ENCODE measurements around the gene DOCK9. TPM values are rescaled to one million over a fixed set of nuclear protein-coding genes. Genes with fewer than 3 reads are reported as not detected.

DOCK9 gene
- total and polyA plus RNA-seq, 8 donors = 7.5 to 26.3 (median 16.3) TPM

DNA sequence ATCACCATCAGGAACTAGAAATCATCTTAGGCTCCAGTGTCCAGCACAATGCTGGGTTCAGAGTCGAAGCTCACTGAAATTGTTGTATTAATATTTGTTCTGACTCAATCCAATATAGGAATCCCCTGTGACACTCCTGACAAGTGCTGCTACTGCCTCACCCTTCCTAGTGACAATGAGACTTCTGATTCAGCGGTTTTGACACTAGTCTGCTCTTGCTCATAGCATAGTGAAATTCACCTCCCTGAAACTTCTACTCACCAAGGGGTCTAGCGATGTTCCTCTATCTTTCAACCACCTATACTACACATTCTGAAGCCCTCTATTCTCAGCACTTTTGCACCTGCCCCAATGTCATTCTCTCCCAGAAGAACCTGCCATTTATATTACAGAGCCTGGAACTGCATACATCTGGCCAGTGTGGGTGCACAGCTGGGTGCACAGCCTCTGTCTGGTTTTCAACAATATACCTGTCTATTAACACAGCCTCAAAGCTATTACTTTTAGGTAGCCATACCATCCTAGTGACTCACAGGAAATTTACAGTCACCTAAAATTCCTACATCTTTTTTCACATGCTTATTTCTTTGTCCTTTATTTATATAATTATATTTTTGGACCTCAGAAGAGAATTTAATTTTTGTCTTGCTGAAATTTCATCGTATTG is 88.3 kb downstream of the DOCK9 start:
- FAIRE-seq (no peak), ATAC-seq (no peak), DNase-seq (no peak)
- no peak for TF ChIP-seq CTCF (IDR thresholded peaks at IDR 0.05)
- no peak overlapping the region for H3K27ac ChIP-seq
- peaks cover 0 to 7% (median 0%) of the 10 kb centered on the region in 3 donors for H3K36me3 ChIP-seq
- no peaks in the 10 kb centered on the region for H3K4me1 ChIP-seq
- no peak overlapping the region for H3K4me3 ChIP-seq
- 87 to 92% methylated on average over 4 of the region's 4 CpGs for WGBS, 2 donors
- H3K9me3 ChIP-seq = no peaks in the 10 kb centered on the region
- H3K27me3 ChIP-seq = no peaks in the 10 kb centered on the region
- intact Hi-C loops (cut with DNase I) = no loop called here

GRCh38 chr13:98888890-98889279 is 89.0 kb downstream of the DOCK9 start:
- DNase-seq = no peak
- no peak overlapping the region for H3K4me3 ChIP-seq
- FAIRE-seq = no peak
- H3K27me3 ChIP-seq = no peaks in the 10 kb centered on the region
- H3K27ac ChIP-seq = no peak overlapping the region
- H3K4me1 ChIP-seq = no peaks in the 10 kb centered on the region
- 54 to 62% methylated on average over 3 of the region's 3 CpGs for WGBS, 2 donors
- no peak for ATAC-seq
- H3K9me3 ChIP-seq = no peaks in the 10 kb centered on the region
- intact Hi-C loops (cut with DNase I) = no loop called here
- peaks cover 0 to 11% (median 0%) of the 10 kb centered on the region in 3 donors for H3K36me3 ChIP-seq
- TF ChIP-seq CTCF (IDR thresholded peaks at IDR 0.05) = no peak

DNA sequence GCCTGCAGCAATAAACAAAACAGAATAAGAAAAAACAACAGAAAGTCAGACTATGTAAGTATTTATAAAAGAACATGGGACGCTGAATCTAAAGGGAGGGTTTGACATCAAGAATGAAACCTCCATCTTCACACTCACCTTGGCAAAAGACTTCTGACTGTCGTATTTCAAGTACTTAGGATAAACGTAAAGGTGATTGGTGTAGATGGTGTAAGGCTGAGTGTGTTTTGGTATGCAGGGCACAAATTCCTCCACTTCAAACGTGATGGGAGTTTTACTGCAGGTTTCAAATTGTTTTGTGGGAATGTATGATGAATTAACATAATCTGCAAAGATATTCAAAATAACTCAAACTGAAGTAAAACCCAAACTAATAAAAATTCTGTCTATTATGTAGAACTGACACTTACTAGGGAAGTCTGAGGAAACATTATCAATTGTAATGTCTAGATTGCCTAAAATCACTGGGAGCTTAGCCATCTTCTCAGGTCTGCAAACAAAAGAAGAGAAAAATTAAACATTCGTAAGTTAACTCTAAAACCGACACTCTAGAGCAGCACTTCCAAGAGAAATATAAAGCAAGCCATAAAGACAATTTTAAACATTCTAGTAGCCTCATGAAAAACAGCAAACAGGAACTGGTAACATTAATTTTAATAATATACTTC is 89.5 kb downstream of the DOCK9 start:
- Histone ChIP-seq H3K27me3 (no peaks in the 10 kb centered on the region), H3K4me1 (no peaks in the 10 kb centered on the region), H3K4me3 (no peak overlapping the region), H3K9me3 (no peaks in the 10 kb centered on the region), H3K27ac (no peak overlapping the region), H3K36me3 (peaks cover 0 to 11% (median 0%) of the 10 kb centered on the region in 3 donors)
- ATAC-seq = no peak
- no peak for FAIRE-seq
- WGBS, 2 donors = 81 to 85% methylated on average over 6 of the region's 6 CpGs
- intact Hi-C loops (cut with DNase I) = no loop called here
- TF ChIP-seq CTCF (IDR thresholded peaks at IDR 0.05) = no peak
- DNase-seq = no peak

- Histone ChIP-seq H3K4me1 (no peaks in the 10 kb centered on the region), H3K27ac (no peak overlapping the region), H3K27me3 (no peaks in the 10 kb centered on the region), H3K9me3 (no peaks in the 10 kb centered on the region), H3K4me3 (no peak overlapping the region), H3K36me3 (peaks cover 0 to 13% (median 7%) of the 10 kb centered on the region in 3 donors)
- intact Hi-C loops (cut with DNase I) = no loop called here
- FAIRE-seq (no peak), DNase-seq (no peak), ATAC-seq (no peak)
- TF ChIP-seq CTCF (IDR thresholded peaks at IDR 0.05) = no peak
- WGBS, 2 donors = 96 to 97% methylated on average over 9 of the region's 9 CpGs
Measured at GRCh38 chr13:98886587-98887230, 91.2 kb downstream of the DOCK9 start.

All from pancreas (tissue), 10 donors.